IMR-90 (cell line): ENCODE measurements around the gene ZCCHC13. TPM values are rescaled to one million over a fixed set of nuclear protein-coding genes. Genes with fewer than 3 reads are reported as not detected.

Experiments
- ATAC-seq: fragments of 200-7000 bp; cut with Tn5 transposase; 2 replicates; pipeline ENCODE4 v1.9.1; 2020; ENCODE audit warnings: low read depth, mild to moderate bottlenecking, moderate library complexity
- BruUV-seq: library from RNA; stranded (reverse); fragments of 400-500 nt; replicated peaks from 2 replicates; lab custom pipeline; 2021; lab: Mats Ljungman, UMichigan
- CTCF ChIA-PET: fragments of 300-600 bp; formaldehyde crosslinking; extraction: SDS; loops from one replicate; lab custom pipeline; 2021; ENCODE audit warnings: antibody characterized with exemption; lab: Yijun Ruan, JAX
- POLR2A ChIA-PET: fragments of 300-600 bp; sonication (Branson Sonifier 250); formaldehyde crosslinking; loops from one replicate; lab custom pipeline; 2022; ENCODE audit warnings: antibody characterized with exemption; ENCODE audit not compliant: unreplicated experiment; lab: Charles Lee
- DNase-seq: peaks from one replicate; pipeline ENCODE4 v3.0.0; 2013
- H2AFZ ChIP-seq: replicated peaks from 2 replicates; pipeline ENCODE3; 2013; ENCODE audit warnings: low read length, mild to moderate bottlenecking; ENCODE audit not compliant: poor library complexity
- H2AK5ac ChIP-seq: 2 replicates; pipeline ENCODE4 v1.6.1; 2013; ENCODE audit warnings: low read depth, low read length, inconsistent platforms
- H2AK9ac ChIP-seq: replicated peaks from 2 replicates; pipeline ENCODE3; 2013; ENCODE audit warnings: mild to moderate bottlenecking, low read depth, low read length, moderate library complexity; ENCODE audit not compliant: poor library complexity
- H2BK120ac ChIP-seq: 2 replicates; pipeline ENCODE4 v1.6.1; 2013; ENCODE audit warnings: low read depth, low read length, inconsistent platforms
- H2BK15ac ChIP-seq: 3 replicates; pipeline ENCODE4 v1.6.1; 2013; ENCODE audit warnings: low read depth, low read length, inconsistent platforms
- H2BK20ac ChIP-seq: 2 replicates; pipeline ENCODE4 v1.6.1; 2013; ENCODE audit warnings: low read depth, mild to moderate bottlenecking, inconsistent platforms, low read length, moderate library complexity
- H2BK5ac ChIP-seq: 2 replicates; pipeline ENCODE4 v1.6.1; 2013; ENCODE audit warnings: mild to moderate bottlenecking, low read depth, low read length, inconsistent platforms; ENCODE audit not compliant: poor library complexity, severe bottlenecking
- H3K14ac ChIP-seq: replicated peaks from 2 replicates; pipeline ENCODE4 v1.6.1; 2013; ENCODE audit warnings: low read depth, low read length, inconsistent platforms
- H3K18ac ChIP-seq: 2 replicates; pipeline ENCODE4 v1.6.1; 2013; ENCODE audit warnings: low read depth, low read length, control low read depth
- H3K23ac ChIP-seq: 2 replicates; pipeline ENCODE4 v1.6.1; 2013; ENCODE audit warnings: low read depth, low read length, inconsistent platforms
- H3K27ac ChIP-seq: 2 replicates; pipeline ENCODE4 v1.5.1; 2013; ENCODE audit warnings: mild to moderate bottlenecking, control low read depth, low read length; ENCODE audit not compliant: insufficient read depth
- H3K27me3 ChIP-seq: 2 replicates; pipeline ENCODE4 v1.6.1; 2013; ENCODE audit warnings: low read length; ENCODE audit not compliant: control insufficient read depth, insufficient read depth
- H3K36me3 ChIP-seq: 2 replicates; pipeline ENCODE4 v1.6.1; 2013; ENCODE audit warnings: low read length, mixed read lengths; ENCODE audit not compliant: control insufficient read depth, insufficient read depth
- H3K4ac ChIP-seq: 2 replicates; pipeline ENCODE4 v1.6.1; 2013; ENCODE audit warnings: low read depth, low read length, inconsistent platforms
- H3K4me1 ChIP-seq: 2 replicates; pipeline ENCODE4 v1.6.1; 2013; ENCODE audit warnings: low read length, mixed read lengths; ENCODE audit not compliant: control insufficient read depth, insufficient read depth
- H3K4me2 ChIP-seq: 2 replicates; pipeline ENCODE4 v1.6.1; 2013; ENCODE audit warnings: low read depth, mild to moderate bottlenecking, control low read depth, low read length, moderate library complexity
- H3K4me3 ChIP-seq: 2 replicates; pipeline ENCODE4 v1.5.1; 2013; ENCODE audit warnings: low read depth, mild to moderate bottlenecking, control low read depth, low read length, moderate library complexity; ENCODE audit not compliant: insufficient read depth
- H3K56ac ChIP-seq: 2 replicates; pipeline ENCODE4 v1.6.1; 2013; ENCODE audit warnings: low read length, inconsistent platforms; ENCODE audit not compliant: insufficient read depth; ENCODE audit errors: extremely low read depth
- H3K79me1 ChIP-seq, 2 experiments: 2 replicates each; pipeline ENCODE4 v1.6.1; 2013; ENCODE audit warnings: low read length in 2 of 2, inconsistent platforms in 1 of 2, low read depth in 1 of 2
- H3K9ac ChIP-seq: 2 replicates; pipeline ENCODE4 v1.6.1; 2013; ENCODE audit warnings: low read depth, low read length, control low read depth
- H3K9me1 ChIP-seq: 2 replicates; pipeline ENCODE4 v1.6.1; 2013; ENCODE audit warnings: low read length, inconsistent platforms; ENCODE audit not compliant: insufficient read depth
- H3K9me3 ChIP-seq: 2 replicates; pipeline ENCODE4 v1.6.1; 2013; ENCODE audit warnings: low read length; ENCODE audit not compliant: control insufficient read depth, insufficient read depth
- H4K20me1 ChIP-seq: 2 replicates; pipeline ENCODE4 v1.6.1; 2013; ENCODE audit warnings: low read length, inconsistent platforms; ENCODE audit not compliant: insufficient read depth
- H4K5ac ChIP-seq: 2 replicates; pipeline ENCODE4 v1.6.1; 2013; ENCODE audit warnings: mild to moderate bottlenecking, low read depth, low read length, control low read depth
- H4K8ac ChIP-seq, 2 experiments: 2 replicates each; pipeline ENCODE4 v1.6.1; 2013; ENCODE audit warnings: low read depth in 2 of 2, low read length in 2 of 2, control low read depth in 1 of 2, inconsistent platforms in 1 of 2
- H4K91ac ChIP-seq: 2 replicates; pipeline ENCODE4 v1.6.1; 2013; ENCODE audit warnings: low read depth, low read length, inconsistent platforms; ENCODE audit not compliant: insufficient read depth
- BHLHE40 ChIP-seq: fragments of 150-350 bp; IDR thresholded peaks from 2 replicates; pipeline ENCODE4 v1.6.1; 2016; ENCODE audit warnings: mild to moderate bottlenecking, low read depth, low read length
- CEBPB ChIP-seq: IDR thresholded peaks from 2 replicates; pipeline ENCODE4 v1.6.1; 2012; ENCODE audit warnings: low read depth, low read length, improper control_type of control experiment
- CHD1 ChIP-seq: IDR thresholded peaks from 2 replicates; pipeline ENCODE4 v1.6.1; 2012; ENCODE audit warnings: low read depth, low read length, improper control_type of control experiment
- CTCF ChIP-seq: conservative IDR thresholded peaks from 2 replicates; pipeline ENCODE4 v1.5.1; 2012; ENCODE audit warnings: mild to moderate bottlenecking, low read depth, low read length, improper control_type of control experiment
- ELK1 ChIP-seq: fragments of 150-350 bp; IDR thresholded peaks from 2 replicates; pipeline ENCODE4 v1.6.1; 2016; ENCODE audit warnings: low read depth, mild to moderate bottlenecking, low read length, moderate library complexity, borderline replicate concordance
- FOS ChIP-seq: fragments of 150-350 bp; IDR thresholded peaks from 2 replicates; pipeline ENCODE4 v1.6.1; 2016; ENCODE audit warnings: low read depth, low read length
- MAFK ChIP-seq: IDR thresholded peaks from 2 replicates; pipeline ENCODE4 v1.6.1; 2012; ENCODE audit warnings: low read depth, low read length, improper control_type of control experiment
- MAZ ChIP-seq: IDR thresholded peaks from 2 replicates; pipeline ENCODE4 v1.6.1; 2012; ENCODE audit warnings: low read depth, mild to moderate bottlenecking, low read length, improper control_type of control experiment, moderate library complexity, borderline replicate concordance
- MXI1 ChIP-seq: IDR thresholded peaks from 2 replicates; pipeline ENCODE4 v1.6.1; 2012; ENCODE audit warnings: low read depth, mild to moderate bottlenecking, low read length, moderate library complexity, borderline replicate concordance
- NFE2L2 ChIP-seq: fragments of 150-350 bp; IDR thresholded peaks from 2 replicates; pipeline ENCODE4 v1.6.1; 2016; ENCODE audit warnings: low read depth, mild to moderate bottlenecking, low read length
- POLR2A ChIP-seq: IDR thresholded peaks from 2 replicates; pipeline ENCODE4 v1.6.1; 2012; ENCODE audit warnings: mild to moderate bottlenecking, low read depth, low read length
- RAD21 ChIP-seq: IDR thresholded peaks from 2 replicates; pipeline ENCODE4 v1.6.1; 2012; ENCODE audit warnings: low read length, improper control_type of control experiment
- RCOR1 ChIP-seq: IDR thresholded peaks from 2 replicates; pipeline ENCODE4 v1.6.1; 2012; ENCODE audit warnings: mild to moderate bottlenecking, low read length, improper control_type of control experiment; ENCODE audit not compliant: insufficient replicate concordance
- RFX5 ChIP-seq: IDR thresholded peaks from 2 replicates; pipeline ENCODE4 v1.8.0; 2012; ENCODE audit warnings: low read depth, mild to moderate bottlenecking, low read length, moderate library complexity
- SMC3 ChIP-seq: fragments of 150-350 bp; IDR thresholded peaks from 2 replicates; pipeline ENCODE4 v1.6.1; 2016; ENCODE audit warnings: low read depth, mild to moderate bottlenecking, antibody characterized with exemption, low read length, moderate library complexity
- USF2 ChIP-seq: fragments of 150-350 bp; IDR thresholded peaks from 2 replicates; pipeline ENCODE4 v1.6.1; 2017; ENCODE audit warnings: mild to moderate bottlenecking, antibody characterized with exemption, low read length, low read depth
- WGBS, 2 experiments: methylation state at CpG; one replicate each; pipeline versions ENCODE4 v1.1.5 to v1.1.7; 2013; ENCODE audit warnings: missing lambda C conversion rate in 2 of 2; ENCODE audit not compliant: insufficient read length in 1 of 2; ENCODE audit errors: extremely low coverage in 2 of 2; 5-methylcytosine and 5-hydroxymethylcytosine counted together
- dilution Hi-C: fragments of 300-500 bp; cut with HindIII; formaldehyde crosslinking; loops from one replicate; pipeline ENCODE4 v1.14.3; 2018; ENCODE audit warnings: low sequenced_read_pairs; ENCODE audit not compliant: unreplicated experiment
- in situ Hi-C: fragments of 300-500 bp; cut with MboI; formaldehyde crosslinking; loops from 3 replicates; pipeline ENCODE4 v1.14.3; 2019; ENCODE audit warnings: low sequenced_read_pairs, inconsistent platforms, mixed read lengths
- intact Hi-C: fragments of 100-400 bp; cut with micrococcal nuclease; formaldehyde crosslinking; loops from 2 replicates; pipeline ENCODE4 v1.10.0; 2022
- polyA plus RNA-seq, 3 experiments: library from polyadenylated mRNA; depleted of rRNA; stranded (reverse); fragments of >200 nt; gene quantifications; 2 replicates each; pipeline ENCODE4 v1.2.3, GENCODE V29; 2012; ENCODE audit warnings: low replicate concordance in 1 of 3
- total RNA-seq: library from RNA; depleted of rRNA; stranded (reverse); fragments of >200 nt; gene quantifications from 2 replicates; pipeline ENCODE4 v1.2.3, GENCODE V29; 2012

Gene ZCCHC13
- total and polyA plus RNA-seq, 2 of the 4 experiments (the other 2 are of a cell fraction): not detected

GRCh38 chrX:74272230-74272629 is 31.8 kb upstream of the ZCCHC13 start:
- CTCF ChIA-PET: interaction anchor here (0.5 kb wide), 1 partner anchor 147 kb away, joined by 4 read pairs; no protein-coding TSS in a partner anchor
- POLR2A ChIA-PET: no interaction called here

More at GRCh38 chrX:74272230-74272629, 31.8 kb upstream of the ZCCHC13 start:
- dilution Hi-C loops: no loop called here
- H2AK9ac ChIP-seq: no peak overlapping the region
- H4K8ac ChIP-seq: no peak overlapping the region
- no peak overlapping the region for H2AK5ac ChIP-seq
- no peak overlapping the region for H3K4ac ChIP-seq
- H3K56ac ChIP-seq: no peak overlapping the region
- in situ Hi-C loops: no loop called here
- H3K4me1 ChIP-seq: no peaks in the 10 kb centered on the region
- H3K4me2 ChIP-seq: no peak overlapping the region
- no peak overlapping the region for H3K4me3 ChIP-seq
- no peak for ATAC-seq
- no peak overlapping the region for H2BK15ac ChIP-seq
- no peak overlapping the region for H3K14ac ChIP-seq
- H2AFZ ChIP-seq: no peak overlapping the region
- H3K36me3 ChIP-seq: peaks cover 15% of the 10 kb centered on the region
- TF ChIP-seq FOS: no peak
- no peak for TF ChIP-seq MAZ
- no peak for TF ChIP-seq BHLHE40
- TF ChIP-seq SMC3: no peak
- no peak for TF ChIP-seq CTCF
- TF ChIP-seq NFE2L2: no peak
- no peak for TF ChIP-seq RFX5
- no peak for TF ChIP-seq CEBPB
- TF ChIP-seq RCOR1: no peak
- no peak for TF ChIP-seq POLR2A
- no peak for TF ChIP-seq RAD21
- no peak for TF ChIP-seq CHD1
- TF ChIP-seq USF2: no peak
- no peak for TF ChIP-seq ELK1
- no peak for TF ChIP-seq MAFK
- TF ChIP-seq MXI1: no peak
- no peak overlapping the region for H3K9ac ChIP-seq
- no peak overlapping the region for H4K91ac ChIP-seq
- peaks cover 3 to 9% of the 10 kb centered on the region in 2 experiments for H3K79me1 ChIP-seq
- H3K9me1 ChIP-seq: no peaks in the 10 kb centered on the region
- no peak overlapping the region for H2BK120ac ChIP-seq
- H4K5ac ChIP-seq: no peak overlapping the region
- H3K18ac ChIP-seq: no peak overlapping the region
- H2BK20ac ChIP-seq: no peak overlapping the region
- no CpG with 5 or more reads among the region's 2 CpGs for WGBS, 2 experiments
- no peak overlapping the region for H2BK5ac ChIP-seq
- H3K27ac ChIP-seq: no peak overlapping the region
- no peak overlapping the region for H3K23ac ChIP-seq
- peaks cover 2% of the 10 kb centered on the region; the same call in 1 of the 2 replicates for H3K27me3 ChIP-seq
- H3K9me3 ChIP-seq: no peaks in the 10 kb centered on the region
- intact Hi-C loops: no loop called here
- no peak for DNase-seq
- 0 out of 2 replicates have a peak, but pooled peaks cover 7% of the 10 kb centered on the region for H4K20me1 ChIP-seq
- no TSS peak for BruUV-seq
